GM18868 (cell line): Measurements from ENCODE around the gene SSH2.

Experiments
- ATAC-seq: cut with Tn5 transposase; IDR thresholded peaks from one replicate; pipeline ENCODE4 v1.9.1; 2021; ENCODE audit warnings: mild to moderate bottlenecking, moderate library complexity; ENCODE audit not compliant: unreplicated experiment

Gene SSH2

DNA sequence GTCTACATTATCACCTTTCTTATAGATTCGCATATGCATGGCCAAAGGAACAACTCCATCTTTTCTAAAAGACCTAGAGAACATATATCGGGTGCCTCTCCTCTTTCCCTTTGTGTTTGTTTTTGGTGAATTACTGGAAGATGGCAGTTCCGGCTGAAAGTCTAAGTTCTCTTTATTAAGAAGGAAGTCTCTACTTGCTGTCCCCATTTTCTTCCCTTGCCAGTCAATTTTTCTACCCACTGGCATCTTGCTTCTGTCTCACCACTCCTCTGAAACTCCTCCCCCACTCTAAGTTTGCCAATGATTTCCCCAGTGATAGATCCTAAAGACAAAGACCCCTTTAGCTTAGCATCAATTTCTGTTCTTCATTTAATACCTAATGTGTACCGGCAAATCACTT is 213.5 kb downstream of the SSH2 start:
- ATAC-seq = no peak

DNA sequence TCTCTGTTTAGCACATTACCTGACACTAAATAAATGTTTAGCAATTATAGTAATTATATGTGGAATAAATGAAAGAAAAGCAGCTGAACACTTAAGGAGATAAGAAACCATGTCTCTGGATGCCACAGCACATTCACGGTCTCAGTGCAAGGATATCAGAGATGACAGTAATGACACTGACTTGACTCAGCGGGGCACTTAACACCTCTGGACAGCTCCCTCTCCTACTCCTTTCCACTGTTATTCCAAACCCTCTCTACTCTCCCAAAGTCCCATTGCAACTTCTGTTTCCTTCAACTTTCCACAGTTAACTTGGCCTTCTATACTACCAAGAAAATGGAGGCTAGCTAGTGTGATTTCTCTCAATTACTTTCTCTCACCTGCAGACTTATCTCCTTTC is 214.3 kb downstream of the SSH2 start:
- no peak for ATAC-seq

DNA sequence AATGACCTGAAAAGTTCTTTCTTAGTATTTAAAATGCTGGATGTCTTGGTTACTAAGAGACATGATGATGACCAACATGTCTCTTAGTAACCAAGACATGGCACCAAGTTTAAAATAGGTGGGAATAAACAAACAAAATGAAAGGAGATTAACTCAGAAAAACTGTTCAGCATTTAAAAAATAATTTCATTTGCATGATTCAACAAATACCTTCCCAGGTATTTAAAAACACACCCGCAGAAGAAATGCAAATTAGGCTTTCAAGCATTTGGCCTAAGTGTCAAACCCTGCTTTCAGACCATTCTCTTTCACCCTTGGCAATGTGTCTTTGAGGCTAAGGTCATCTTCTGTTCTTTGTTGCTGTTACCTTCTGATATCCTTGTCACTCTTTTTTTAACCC is 215.9 kb downstream of the SSH2 start:
- no peak for ATAC-seq

DNA sequence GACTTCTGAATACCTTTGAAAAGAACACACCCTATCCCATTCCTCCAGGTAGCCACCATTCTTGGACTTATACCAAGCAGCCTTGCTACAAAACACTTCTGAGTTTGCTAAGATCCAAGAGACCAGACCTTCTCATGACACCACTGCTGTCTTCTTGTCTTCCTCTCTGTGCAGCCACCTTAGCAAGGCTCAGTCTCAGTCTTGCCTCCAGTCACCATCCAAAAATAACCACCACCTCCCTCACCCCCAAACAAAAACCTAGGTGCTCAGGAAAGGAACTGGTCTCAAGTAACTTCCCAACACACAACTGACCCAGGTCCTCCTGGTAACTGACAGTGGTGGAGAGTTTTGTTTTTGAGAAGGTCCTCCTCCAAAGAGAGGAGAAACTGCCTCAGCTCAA is 216.4 kb downstream of the SSH2 start:
- ATAC-seq = no peak

DNA sequence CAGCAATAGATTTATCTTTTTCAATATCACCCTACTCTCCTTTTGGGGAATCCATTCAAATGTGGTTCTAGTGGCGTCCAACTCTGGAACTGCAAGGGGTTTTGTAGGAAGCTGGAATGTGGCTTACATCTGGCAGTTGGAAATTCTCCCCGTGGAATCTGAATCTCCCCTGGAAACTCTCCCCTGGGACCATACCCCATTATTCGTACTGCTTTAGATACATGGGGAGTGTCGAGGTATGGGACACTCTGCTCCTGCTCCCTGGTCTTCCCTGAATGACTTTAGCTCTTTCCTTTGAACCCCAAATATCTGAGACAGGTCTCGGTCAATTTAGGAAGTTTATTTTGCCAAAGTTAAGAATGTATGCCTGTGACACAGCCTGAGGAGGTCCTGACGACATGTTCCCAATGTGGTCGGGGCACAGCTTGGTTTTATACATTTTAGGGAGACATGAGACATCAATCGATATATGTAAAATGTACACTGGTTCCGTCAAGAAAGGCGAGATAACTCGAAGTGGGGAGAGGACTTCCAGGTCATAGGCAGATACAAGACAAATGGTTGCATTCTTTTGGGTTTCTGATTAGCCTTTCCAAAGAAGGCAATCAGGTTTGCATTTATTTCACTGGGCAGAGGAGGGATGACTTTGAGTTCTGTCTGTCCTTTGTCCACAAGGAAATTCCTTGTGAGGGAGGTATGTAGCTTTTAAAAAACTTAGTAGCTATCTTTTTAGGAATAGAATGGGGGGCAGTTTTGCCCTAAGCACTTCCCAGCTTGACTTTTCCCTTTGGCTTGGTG is 218.2 kb downstream of the SSH2 start:
- no peak for ATAC-seq

DNA sequence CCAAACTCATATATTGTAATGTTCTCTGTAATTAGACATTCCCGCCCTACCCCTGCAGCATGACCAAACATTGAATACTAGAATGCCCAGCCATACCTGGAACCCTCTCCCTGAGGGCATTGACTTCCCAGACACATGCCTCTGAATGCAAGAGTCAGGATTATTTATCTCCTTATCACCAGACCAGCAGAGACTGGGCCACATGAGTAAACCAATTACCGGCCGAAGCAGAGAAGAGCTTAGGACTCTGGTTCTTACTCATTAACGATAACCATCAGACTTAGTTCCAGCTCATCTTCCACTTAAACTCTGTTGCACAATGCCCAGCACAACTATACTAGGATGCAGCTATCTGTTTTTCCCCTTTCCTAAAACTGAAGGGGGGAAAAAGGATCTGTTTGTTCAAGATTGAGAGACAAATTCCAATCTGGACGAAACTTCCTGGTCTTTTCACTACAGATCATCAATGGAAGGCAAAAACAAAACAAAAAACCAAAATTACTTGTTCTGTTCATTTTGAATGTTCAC is 219.1 kb downstream of the SSH2 start:
- no peak for ATAC-seq

DNA sequence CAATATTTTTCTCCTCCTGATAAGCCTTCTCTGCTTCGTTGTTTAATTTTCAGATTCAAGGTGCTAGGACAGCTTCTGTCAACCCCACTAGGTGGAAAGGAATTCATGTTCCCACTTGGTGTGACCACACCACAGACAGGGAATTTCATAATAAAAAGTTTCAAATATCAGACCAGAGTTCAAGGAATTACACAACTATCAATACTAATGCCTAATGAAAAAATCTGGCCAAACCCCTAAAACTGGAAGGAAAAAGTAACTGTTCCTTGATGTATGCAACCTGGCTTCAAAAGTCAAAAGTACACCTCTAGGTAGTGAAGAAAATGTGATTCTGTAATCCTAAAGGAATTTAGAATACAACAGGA is 219.5 kb downstream of the SSH2 start:
- ATAC-seq = no peak

DNA sequence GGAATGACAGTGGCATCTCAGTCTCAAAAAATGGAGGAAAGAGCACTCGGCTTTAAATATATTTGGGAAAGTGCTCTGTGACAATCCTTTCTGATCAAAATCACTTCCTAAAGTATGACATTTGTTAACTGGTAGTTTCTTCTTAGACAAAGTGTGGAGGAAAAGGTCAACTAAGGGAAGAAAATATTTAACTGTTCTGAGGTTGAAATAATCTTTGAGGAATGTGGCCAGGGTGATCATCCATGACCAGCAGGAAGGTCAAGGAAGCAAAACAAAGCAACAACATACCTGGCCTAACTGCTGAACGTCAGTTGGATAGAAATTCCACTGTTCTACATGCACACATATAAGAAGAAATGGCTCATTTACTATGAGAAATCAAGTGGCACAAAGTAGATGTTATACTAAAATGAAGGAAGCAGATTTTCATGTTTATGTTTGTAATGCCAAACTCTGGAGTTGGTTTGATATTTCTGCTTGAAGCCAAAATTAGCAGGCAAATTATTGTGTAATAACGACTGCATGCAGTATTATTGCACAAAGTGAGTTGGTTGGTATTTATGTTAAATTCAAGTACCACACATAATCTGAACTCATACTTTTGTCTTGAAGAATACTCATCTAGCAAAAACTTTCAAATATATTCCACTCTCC is 220.0 kb downstream of the SSH2 start:
- ATAC-seq = no peak

DNA sequence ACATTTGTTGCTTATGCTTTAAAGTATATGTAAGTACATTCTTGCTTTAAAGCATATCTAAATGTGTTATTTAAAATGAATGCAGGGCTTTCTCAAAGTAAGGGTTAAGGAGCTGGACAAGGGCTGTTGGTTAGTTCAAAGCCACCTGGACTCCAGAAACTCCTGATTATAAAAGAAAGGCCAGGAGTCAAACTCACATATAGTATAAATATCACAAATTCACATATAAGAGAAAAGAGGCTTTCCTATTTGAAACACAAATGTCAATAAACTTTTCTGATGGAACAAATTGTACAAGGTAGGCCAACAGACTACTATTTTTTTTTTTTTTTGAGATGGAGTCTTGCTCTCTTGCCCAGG is 222.8 kb downstream of the SSH2 start:
- ATAC-seq = no peak

DNA sequence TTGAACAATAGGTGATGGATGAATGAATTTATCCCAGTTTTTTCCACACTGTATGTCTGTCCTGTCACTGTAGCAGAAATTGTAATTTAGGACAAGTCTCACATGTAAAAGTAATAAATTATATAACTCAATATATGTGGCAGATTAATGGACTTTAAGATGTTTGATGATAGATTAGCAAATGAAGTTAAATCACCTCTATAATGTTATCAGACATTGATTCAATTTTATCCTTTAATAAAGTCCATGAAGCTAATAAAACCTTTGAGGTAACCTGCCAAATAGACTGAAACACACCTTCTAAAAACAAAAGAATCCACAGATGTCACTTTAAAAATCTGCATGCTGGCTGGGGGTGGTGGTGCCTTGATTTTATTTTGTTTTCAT is 224.0 kb downstream of the SSH2 start:
- ATAC-seq = no peak

DNA sequence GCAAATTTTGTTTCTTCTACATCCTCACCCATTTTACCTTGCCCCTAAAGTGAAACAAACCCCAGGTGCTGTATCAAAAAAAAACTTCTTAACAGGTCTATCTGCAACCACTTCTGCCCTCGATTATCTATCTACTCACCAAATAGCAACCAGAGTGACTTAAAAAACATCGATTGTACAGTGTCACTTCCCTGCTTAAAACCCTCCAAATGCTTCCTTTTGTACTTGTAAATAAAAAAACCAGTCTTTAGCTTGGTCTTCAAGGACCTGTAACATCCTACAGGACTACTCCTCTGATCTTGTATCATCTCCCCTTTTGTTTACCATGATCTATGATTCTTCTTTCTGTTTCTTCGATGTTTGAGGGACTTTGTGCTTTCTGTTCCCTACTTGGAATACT is 224.6 kb downstream of the SSH2 start:
- ATAC-seq = no peak

DNA sequence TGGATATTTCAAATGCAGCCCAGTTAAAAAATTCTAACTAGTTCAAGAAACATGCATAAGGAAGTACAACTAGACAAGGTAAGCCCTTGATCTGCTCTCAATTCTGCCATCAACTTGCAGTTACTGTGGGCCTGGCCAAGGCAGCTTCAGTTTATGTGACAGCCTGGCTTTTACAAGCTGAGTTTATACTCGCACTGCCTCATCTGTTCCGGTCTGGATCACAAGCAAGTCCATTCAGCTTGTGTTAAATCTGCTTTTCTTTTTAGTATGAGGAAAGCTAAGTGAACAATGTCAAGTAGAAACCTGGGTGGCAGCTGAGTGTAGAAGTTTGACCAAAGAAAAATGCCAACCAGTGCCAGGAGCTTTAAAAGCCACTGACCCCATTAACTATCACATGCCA is 230.7 kb downstream of the SSH2 start:
- no peak for ATAC-seq

DNA sequence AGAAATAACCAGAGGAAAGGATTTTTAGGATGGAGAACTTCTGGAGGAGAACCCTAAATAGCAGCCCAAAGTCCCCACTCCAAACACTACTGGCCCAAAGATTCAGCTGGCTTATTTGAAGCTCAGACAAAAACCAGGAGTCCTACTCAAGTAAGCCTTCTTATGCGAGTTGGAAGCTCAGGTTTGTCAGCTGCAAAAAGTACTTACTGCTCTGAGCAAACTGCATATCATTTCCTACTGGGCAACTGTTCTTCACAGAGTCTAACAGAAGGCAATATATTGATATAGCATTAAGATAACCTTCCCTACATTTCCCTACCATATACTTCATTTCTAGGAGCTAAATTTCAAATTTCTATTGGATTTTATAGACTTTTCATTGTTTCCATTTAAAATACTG is 231.2 kb downstream of the SSH2 start:
- no peak for ATAC-seq

DNA sequence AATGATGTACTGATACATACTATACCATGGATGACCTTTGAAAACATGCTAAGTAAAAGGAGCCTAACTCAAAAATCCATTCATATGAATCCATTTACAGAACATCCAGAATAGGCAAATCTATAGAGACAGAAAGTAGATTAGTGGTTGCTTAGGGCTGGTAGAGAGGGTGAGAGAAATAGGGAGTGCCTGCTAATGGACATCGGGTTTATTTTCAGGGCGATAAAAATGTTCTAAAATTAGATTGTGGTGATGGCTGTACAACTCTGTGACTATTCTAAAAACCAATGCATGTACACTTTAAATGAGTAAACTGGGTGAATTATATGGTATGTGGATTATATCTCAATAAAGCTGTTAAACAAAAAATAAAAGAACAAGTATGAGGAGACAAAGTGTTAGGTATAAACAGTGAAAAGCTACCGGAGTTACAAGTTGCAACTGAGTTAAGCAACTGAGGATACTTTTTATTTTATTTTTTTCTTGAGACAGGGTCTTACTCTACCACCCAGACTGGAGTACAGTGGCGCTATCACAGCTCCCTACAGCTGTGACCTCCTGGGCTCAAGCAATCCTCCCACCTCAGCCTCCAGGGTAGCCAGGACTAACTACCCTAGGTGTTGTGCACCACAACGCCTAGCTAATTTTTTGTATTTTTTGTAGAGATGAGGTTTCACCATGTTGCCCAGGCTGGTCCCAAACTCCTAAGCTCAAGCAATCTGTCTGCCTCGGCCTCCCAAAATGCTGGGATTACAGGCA is 231.8 kb downstream of the SSH2 start:
- no peak for ATAC-seq

DNA sequence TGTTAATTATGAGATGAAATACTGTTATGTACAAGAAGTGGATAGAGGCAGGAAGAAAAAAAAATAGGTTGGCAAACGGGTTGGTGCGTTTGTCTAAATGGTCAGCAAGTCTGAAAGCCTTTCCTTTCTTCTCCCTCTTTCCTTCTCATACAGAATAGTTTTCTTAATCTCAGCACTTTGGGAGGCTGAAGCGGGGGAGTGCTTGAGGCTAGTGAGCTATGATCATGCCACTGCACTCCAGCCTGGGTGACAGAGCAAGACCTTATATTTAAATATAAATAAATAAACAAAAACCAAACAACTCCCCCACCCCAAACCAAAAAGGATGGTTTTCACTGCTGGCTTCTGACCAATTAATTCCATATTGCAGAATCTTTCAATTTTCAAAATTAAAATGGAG is 232.7 kb downstream of the SSH2 start:
- ATAC-seq = no peak

DNA sequence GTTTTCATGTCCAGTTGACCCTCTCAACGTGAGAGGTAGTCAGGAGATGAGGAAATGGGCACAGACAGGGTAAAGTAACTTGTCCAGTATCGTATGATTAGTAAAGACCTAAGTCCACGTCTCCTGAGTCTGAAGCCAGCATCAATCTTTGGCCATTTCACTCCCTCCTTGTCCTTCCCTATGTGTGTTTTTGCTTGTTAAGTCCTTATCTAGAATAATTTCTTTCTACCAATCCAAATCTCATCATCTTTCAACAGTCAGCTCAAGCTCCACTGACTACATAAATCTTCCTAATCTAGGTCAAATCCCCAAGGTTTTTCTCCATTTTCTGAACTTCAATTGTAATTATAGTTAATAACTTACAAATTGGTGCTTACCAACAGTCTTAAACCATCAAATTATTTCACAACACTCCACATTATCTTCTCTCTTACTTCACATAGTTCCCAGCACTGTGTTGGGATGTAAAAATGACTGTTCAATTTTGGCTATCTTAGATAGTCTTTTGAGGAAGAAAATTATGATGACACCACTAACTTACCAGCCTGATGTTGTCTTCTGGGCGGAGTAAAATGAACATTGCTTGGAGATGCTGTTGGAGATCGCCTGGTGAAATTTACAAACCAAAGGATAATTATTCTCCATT is 235.0 kb downstream of the SSH2 start:
- no peak for ATAC-seq

DNA sequence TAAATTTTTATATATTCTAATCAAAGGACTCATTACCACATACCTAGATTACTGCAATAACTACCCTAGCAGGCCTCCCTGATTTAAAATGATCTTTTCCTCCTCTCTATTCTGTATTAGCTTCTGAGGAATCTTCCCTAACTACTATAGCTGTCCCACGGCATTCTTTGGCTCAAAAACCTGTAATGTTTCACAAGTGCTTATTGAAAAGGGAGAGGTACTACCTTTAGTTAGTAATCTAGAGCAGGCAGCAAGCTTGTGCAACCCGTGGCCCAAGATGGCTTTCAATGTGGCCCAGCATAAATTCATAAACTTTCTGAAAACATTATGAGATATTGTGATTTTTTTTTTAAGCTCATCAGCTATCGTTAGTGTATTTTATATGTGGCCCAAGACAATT is 236.3 kb downstream of the SSH2 start:
- ATAC-seq = no peak

DNA sequence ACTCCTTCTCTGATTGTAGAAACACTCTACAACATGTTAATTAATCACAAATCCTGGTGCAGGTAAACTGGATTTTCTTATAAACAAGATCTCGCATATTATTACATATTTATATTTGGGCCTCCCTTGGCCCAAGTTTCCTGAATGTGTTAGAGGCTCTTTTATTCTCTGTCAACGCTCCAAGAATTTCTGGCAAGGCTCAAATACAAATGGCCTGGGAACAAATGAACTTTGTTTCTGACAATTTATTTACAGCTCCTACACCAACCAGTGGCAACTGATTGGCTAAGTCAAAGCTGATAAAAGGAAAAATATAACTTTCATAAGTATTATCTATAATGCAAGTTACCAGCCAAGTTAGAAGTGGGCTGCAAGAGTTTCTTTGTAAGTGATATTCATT is 242.4 kb downstream of the SSH2 start:
- ATAC-seq = no peak

DNA sequence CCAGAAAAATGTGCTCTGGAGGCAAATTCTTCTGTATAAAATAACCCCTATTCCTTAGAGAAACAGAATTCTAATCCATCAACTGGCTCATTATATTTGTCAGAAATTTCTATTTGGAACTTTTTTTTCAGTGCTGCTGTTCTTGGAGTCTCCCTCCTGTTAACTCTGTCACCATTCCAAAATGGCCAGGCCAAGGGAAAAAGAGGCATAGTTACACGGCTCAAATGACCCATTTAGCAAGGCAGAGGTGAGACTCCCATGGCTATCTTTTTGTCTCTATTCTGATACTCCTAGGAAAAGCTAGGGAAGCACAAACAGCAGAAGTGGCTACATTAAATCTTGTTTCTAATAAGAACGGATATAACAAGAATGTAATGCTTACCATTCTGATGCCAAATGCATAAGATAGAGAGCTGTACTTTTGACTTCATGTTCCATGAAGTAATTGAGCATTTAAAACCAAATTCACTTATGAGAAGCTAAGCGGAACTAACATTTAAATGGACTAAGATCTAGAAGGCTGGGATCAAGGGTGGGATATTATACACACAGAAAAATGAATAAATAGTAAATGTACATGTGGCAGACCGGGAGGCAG is 242.9 kb downstream of the SSH2 start:
- no peak for ATAC-seq

DNA sequence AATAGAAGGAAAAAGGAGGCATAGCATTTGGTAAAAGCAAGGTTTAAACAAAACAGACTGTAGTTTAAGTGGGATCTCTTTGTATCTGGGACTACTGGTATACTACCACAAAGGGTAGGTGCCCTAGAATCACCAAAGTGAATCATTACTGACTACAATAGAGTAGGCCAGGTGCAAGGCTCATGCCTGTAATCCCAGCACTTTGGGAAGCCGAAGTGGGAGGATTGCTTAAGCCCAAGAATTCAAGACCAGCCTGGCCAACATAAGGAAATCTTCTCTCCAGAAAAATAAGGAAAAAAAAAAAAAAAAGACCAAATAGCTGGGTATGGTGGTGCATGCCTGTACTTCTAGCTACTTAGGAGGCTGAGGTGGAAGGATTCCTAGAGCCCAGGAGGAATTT is 246.5 kb downstream of the SSH2 start:
- ATAC-seq = no peak

DNA sequence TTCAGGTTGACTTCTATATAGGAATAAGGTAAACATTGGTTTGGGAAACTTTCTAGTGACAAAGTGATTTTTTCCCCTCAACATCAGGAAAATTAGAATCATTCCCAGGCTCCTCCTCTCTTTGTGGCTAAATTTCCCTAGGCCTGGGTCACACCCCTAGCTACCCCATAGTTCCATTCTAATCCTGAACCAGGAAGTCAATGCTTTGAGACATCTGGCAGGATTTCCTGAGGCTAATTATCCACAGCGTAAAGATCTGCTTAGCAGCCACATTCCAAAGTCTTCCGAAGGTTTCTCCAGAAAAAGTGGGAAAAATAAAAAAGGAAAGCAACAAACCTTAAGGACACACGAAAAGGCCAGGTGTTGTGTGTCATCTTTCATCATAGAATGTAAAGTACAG is 247.0 kb downstream of the SSH2 start:
- ATAC-seq = no peak
